PC-3 (cell line): Measurements from ENCODE around the gene PLSCR5.

Experiments used
- CTCF ChIP-seq: fragments of 300-600 bp; sonication (generic); conservative IDR thresholded peaks from 2 replicates; pipeline ENCODE4 v1.5.1; 2017; ENCODE audit warnings: antibody characterized with exemption, low read depth, mild to moderate bottlenecking, low read length
- EZH2 ChIP-seq: fragments of 300-600 bp; sonication (generic); IDR thresholded peaks from one replicate; pipeline ENCODE4 v1.6.1; 2017; ENCODE audit warnings: antibody characterized with exemption, mild to moderate bottlenecking, low read length; ENCODE audit not compliant: unreplicated experiment

- TF ChIP-seq CTCF: no peak
- no peak for TF ChIP-seq EZH2
These were observed 60.1 kb downstream of the PLSCR5 start for GRCh38 chr3:146544929-146545528.
